Measurements from ENCODE around the gene FBRSL1.
"Not testable (repeated sequence)": the region's sequence is repeated elsewhere in the genome, so short reads cannot be mapped to it uniquely, and the experiment has no call there.

The FBRSL1 gene

DNA sequence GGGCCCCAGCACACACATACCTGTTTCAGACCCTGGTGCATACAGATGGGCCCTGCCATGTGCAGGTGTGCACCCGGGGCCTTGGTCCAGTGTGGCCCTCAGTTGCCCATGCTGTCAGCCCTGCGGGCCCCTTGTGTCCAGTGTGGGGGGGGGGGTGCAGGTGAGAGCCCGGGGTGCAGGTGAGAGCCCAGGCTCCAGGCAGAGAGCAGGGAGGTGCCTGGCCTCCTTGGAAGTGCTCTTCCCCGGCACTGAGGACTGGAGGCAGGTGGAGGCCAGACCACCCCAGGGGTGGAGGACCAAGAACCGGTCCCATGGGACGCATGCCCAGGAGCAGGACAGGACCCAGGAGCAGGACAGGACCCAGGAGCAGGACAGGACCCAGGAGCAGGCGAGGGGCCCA lies 40.9 kb downstream of the FBRSL1 start:
- no peaks in the 10 kb centered on the region for H3K27me3 ChIP-seq (replicated peaks in 2 of 5; ENCODE audit: control insufficient read depth in 4 of 5, insufficient read depth in 5 of 5, low read length in 4 of 5)
- CTCF ChIA-PET: interaction anchor here (9.6 kb wide), 1 partner anchor 114 kb away, joined by 127 read pairs; no protein-coding TSS in a partner anchor

DNA sequence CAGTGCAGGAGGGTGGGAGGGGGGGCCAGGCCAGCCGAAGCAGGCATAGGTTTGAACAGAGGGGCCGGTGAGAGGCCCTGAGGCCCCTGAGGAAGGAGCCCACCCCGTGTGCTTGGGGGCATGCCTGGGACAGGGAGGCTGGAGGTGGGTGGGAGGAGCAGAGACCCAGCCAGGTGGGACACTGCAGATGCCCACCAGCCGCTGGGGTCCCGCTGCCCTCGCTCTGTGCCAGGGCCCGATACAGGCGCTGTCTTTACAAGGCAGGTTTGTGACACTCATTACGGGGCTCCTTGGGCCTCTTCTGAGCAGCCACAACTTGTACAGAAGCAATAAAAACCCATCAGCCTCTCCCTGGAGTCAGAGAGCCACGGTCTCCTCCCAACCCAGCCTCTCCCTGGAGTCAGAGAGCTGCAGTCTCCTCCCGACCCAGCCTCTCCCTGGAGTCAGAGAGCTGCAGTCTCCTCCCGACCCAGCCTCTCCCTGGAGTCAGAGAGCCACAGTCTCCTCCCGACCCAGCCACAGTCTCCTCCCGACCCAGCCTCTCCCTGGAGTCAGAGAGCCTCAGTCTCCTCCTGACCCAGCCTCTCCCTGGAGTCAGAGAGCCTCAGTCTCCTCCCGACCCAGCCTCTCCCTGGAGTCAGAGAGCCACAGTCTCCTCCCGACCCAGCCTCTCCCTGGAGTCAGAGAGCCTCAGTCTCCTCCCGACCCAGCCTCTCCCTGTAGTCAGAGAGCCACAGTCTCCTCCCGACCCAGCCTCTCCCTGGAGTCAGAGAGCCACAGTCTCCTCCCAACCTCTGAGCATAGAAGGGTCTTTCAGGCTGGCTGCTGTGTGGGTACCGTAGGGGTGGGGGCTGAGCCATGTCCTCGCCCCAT lies 43.0 kb downstream of the FBRSL1 start:
- H3K27me3 ChIP-seq (replicated peaks in 2 of 5; ENCODE audit: control insufficient read depth in 4 of 5, insufficient read depth in 5 of 5, low read length in 4 of 5); CTCF ChIA-PET; H3K4me3 ChIP-seq (ENCODE audit: control insufficient read depth in 1 of 7, extremely low read depth in 1 of 7, insufficient read depth in 4 of 7, low read depth in 2 of 7, low read length in 6 of 7); H3K9me3 ChIP-seq (ENCODE audit: control extremely low read depth in 1 of 5, control insufficient read depth in 4 of 5, insufficient read depth in 2 of 5, low read depth in 1 of 5, low read length in 4 of 5); POLR2A ChIA-PET; H3K4me1 ChIP-seq (ENCODE audit: control extremely low read depth in 1 of 4, control insufficient read depth in 4 of 4, insufficient read depth in 4 of 4, low read length in 3 of 4); H3K27ac ChIP-seq (ENCODE audit: insufficient read depth in 1 of 2, low read depth in 1 of 2, low read length in 2 of 2, poor library complexity in 1 of 2, severe bottlenecking in 2 of 2); DNase-seq: not testable (repeated sequence)
- peaks cover 0 to 13% (median 2%) of the 10 kb centered on the region in 4 experiments for H3K36me3 ChIP-seq (ENCODE audit: control insufficient read depth in 4 of 4, insufficient read depth in 4 of 4, low read length in 3 of 4)
- 99% methylated on average over 12 of the region's 20 CpGs for WGBS (ENCODE audit: insufficient coverage)

More for the DNA sequence above, 40.9 kb downstream of the FBRSL1 start:
- no peak overlapping the region for H3K27ac ChIP-seq (ENCODE audit: insufficient read depth in 1 of 2, low read depth in 1 of 2, low read length in 2 of 2, poor library complexity in 1 of 2, severe bottlenecking in 2 of 2)
- no peak for DNase-seq
- H3K9me3 ChIP-seq (ENCODE audit: control extremely low read depth in 1 of 5, control insufficient read depth in 4 of 5, insufficient read depth in 2 of 5, low read depth in 1 of 5, low read length in 4 of 5): no peaks in the 10 kb centered on the region
- no peak overlapping the region for H3K4me3 ChIP-seq (ENCODE audit: control insufficient read depth in 1 of 7, extremely low read depth in 1 of 7, insufficient read depth in 4 of 7, low read depth in 2 of 7, low read length in 6 of 7)
- peaks cover 0 to 6% (median 2%) of the 10 kb centered on the region in 4 experiments for H3K36me3 ChIP-seq (ENCODE audit: control insufficient read depth in 4 of 4, insufficient read depth in 4 of 4, low read length in 3 of 4)
- H3K4me1 ChIP-seq (ENCODE audit: control extremely low read depth in 1 of 4, control insufficient read depth in 4 of 4, insufficient read depth in 4 of 4, low read length in 3 of 4): no peaks in the 10 kb centered on the region
- POLR2A ChIA-PET: no interaction called here
- WGBS (ENCODE audit: insufficient coverage): 100% methylated on average over 5 of the region's 7 CpGs

DNA sequence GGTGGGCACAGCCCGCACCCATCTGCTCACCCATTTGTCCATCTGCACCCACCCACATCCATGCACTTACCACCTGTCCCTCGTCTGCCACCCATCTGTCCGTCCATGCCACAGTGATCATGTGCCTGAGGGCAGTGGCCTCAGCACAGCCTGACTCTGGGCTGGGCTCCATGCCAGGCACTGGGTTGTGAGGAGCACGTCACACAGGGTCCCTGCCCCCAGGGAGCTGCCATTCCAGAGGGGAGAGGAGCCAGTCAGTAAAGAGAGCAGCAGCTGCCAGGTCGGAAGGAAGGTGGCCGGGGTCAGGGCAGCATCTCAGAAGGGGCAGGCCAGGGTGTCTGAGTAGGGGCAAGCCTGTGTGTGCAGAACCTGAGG lies 43.6 kb downstream of the FBRSL1 start:
- no peaks in the 10 kb centered on the region for H3K9me3 ChIP-seq (ENCODE audit: control extremely low read depth in 1 of 5, control insufficient read depth in 4 of 5, insufficient read depth in 2 of 5, low read depth in 1 of 5, low read length in 4 of 5)
- no peaks in the 10 kb centered on the region for H3K27me3 ChIP-seq (replicated peaks in 2 of 5; ENCODE audit: control insufficient read depth in 4 of 5, insufficient read depth in 5 of 5, low read length in 4 of 5)
- CTCF ChIA-PET: no interaction called here
- POLR2A ChIA-PET: no interaction called here
- no peak overlapping the region for H3K4me3 ChIP-seq (ENCODE audit: control insufficient read depth in 1 of 7, extremely low read depth in 1 of 7, insufficient read depth in 4 of 7, low read depth in 2 of 7, low read length in 6 of 7)
- H3K27ac ChIP-seq (ENCODE audit: insufficient read depth in 1 of 2, low read depth in 1 of 2, low read length in 2 of 2, poor library complexity in 1 of 2, severe bottlenecking in 2 of 2): no peak overlapping the region
- peaks cover 0 to 12% (median 2%) of the 10 kb centered on the region in 4 experiments for H3K36me3 ChIP-seq (ENCODE audit: control insufficient read depth in 4 of 4, insufficient read depth in 4 of 4, low read length in 3 of 4)
- no peaks in the 10 kb centered on the region for H3K4me1 ChIP-seq (ENCODE audit: control extremely low read depth in 1 of 4, control insufficient read depth in 4 of 4, insufficient read depth in 4 of 4, low read length in 3 of 4)
- 94% methylated on average over 4 of the region's 6 CpGs for WGBS (ENCODE audit: insufficient coverage)
- no peak for DNase-seq

DNA sequence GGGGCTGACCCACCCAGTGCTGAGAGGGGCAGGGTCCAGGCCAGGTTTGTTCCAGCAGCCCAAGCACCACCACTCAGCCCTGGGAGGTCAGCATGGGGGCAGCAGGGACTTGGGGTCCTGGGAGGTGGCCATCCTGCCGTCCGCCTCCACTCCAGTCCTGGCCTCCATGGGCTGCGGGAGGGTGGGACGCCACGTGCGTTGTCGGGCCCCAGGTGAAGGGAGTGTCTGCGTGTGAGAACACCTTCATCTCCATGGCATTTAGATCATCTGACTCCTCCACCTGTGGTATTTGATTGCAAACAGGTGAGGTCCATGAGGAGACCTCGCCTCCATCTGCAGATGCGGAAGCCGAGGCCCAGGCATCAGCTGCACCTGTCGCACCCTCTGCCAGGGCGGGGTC lies 44.1 kb downstream of the FBRSL1 start:
- no peak for DNase-seq
- ChIA-PET POLR2A (no interaction called here), CTCF (interaction anchor here (1.0 kb wide), 1 partner anchor 29 kb away, joined by 3 read pairs; no protein-coding TSS in a partner anchor)
- H3K27me3 ChIP-seq (replicated peaks in 2 of 5; ENCODE audit: control insufficient read depth in 4 of 5, insufficient read depth in 5 of 5, low read length in 4 of 5): no peaks in the 10 kb centered on the region
- no peak overlapping the region for H3K27ac ChIP-seq (ENCODE audit: insufficient read depth in 1 of 2, low read depth in 1 of 2, low read length in 2 of 2, poor library complexity in 1 of 2, severe bottlenecking in 2 of 2)
- H3K4me3 ChIP-seq (ENCODE audit: control insufficient read depth in 1 of 7, extremely low read depth in 1 of 7, insufficient read depth in 4 of 7, low read depth in 2 of 7, low read length in 6 of 7): no peak overlapping the region
- 100% methylated on average over 6 of the region's 13 CpGs for WGBS (ENCODE audit: insufficient coverage)
- no peaks in the 10 kb centered on the region for H3K9me3 ChIP-seq (ENCODE audit: control extremely low read depth in 1 of 5, control insufficient read depth in 4 of 5, insufficient read depth in 2 of 5, low read depth in 1 of 5, low read length in 4 of 5)
- H3K36me3 ChIP-seq (ENCODE audit: control insufficient read depth in 4 of 4, insufficient read depth in 4 of 4, low read length in 3 of 4): peaks cover 0 to 9% (median 2%) of the 10 kb centered on the region in 4 experiments
- no peaks in the 10 kb centered on the region for H3K4me1 ChIP-seq (ENCODE audit: control extremely low read depth in 1 of 4, control insufficient read depth in 4 of 4, insufficient read depth in 4 of 4, low read length in 3 of 4)

DNA sequence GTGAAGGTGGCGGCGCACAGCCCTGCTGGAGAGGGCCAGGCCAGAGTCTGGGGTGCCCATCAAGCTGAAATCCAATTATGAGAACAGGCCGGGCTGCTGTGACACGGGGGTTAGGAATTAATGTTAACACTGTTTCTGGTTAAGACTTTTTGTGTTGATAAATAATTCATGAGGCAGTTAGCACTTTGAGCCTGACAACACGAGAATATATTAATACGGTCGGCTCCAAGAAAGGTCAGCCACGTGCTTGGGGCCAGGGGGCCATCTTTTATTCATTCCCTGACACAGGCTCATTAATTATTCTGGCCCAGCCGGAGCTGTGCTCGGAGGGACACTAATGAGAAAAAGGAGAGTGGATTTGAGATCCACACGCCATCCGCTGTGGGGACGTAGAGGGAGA lies 45.1 kb downstream of the FBRSL1 start:
- Histone ChIP-seq H3K36me3 (ENCODE audit: control insufficient read depth in 4 of 4, insufficient read depth in 4 of 4, low read length in 3 of 4) (peaks cover 0 to 8% (median 2%) of the 10 kb centered on the region in 4 experiments), H3K4me3 (ENCODE audit: control insufficient read depth in 1 of 7, extremely low read depth in 1 of 7, insufficient read depth in 4 of 7, low read depth in 2 of 7, low read length in 6 of 7) (no peak overlapping the region), H3K9me3 (ENCODE audit: control extremely low read depth in 1 of 5, control insufficient read depth in 4 of 5, insufficient read depth in 2 of 5, low read depth in 1 of 5, low read length in 4 of 5) (no peaks in the 10 kb centered on the region), H3K4me1 (ENCODE audit: control extremely low read depth in 1 of 4, control insufficient read depth in 4 of 4, insufficient read depth in 4 of 4, low read length in 3 of 4) (no peaks in the 10 kb centered on the region), H3K27ac (ENCODE audit: insufficient read depth in 1 of 2, low read depth in 1 of 2, low read length in 2 of 2, poor library complexity in 1 of 2, severe bottlenecking in 2 of 2) (no peak overlapping the region), H3K27me3 (replicated peaks in 2 of 5; ENCODE audit: control insufficient read depth in 4 of 5, insufficient read depth in 5 of 5, low read length in 4 of 5) (no peaks in the 10 kb centered on the region)
- no peak for DNase-seq
- POLR2A ChIA-PET: no interaction called here
- WGBS (ENCODE audit: insufficient coverage): 97% methylated on average over 13 of the region's 13 CpGs
- CTCF ChIA-PET: interaction anchor here (1.0 kb wide), 1 partner anchor 30 kb away, joined by 3 read pairs; no protein-coding TSS in a partner anchor

DNA sequence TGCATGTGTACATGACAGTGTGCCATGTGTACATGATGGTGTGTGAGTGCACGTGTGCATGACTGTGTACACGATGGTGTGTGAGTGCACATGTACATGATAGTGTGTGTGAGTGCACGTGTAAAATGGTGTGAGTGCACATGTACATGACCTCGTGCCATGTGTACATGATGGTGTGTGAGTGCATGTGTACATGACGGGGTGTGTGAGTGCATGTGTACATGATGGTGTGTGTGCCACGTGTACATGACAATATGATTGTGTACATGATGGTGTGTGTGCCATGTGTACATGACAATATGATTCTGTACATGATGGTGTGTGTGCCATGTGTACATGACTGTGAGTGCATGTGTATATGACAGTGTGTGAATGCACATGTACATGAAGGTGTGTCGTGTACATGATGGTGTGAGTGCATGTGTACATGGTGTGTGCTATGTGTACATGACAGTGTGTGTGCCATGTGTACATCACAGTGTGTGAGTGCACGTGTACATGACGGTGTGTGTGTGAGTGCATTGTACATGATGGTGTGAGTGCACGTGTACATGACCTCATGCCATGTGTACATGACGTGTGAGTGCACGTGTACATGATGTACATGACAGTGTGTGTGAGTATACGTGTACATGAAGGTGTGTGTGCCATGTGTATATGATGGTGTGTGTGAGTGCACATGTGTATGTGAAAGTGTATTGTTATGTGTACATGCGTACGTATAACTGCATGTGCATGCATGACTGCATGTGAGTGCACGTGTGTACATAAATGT lies 46.3 kb downstream of the FBRSL1 start:
- 99% methylated on average over 16 of the region's 16 CpGs for WGBS (ENCODE audit: insufficient coverage)
- Histone ChIP-seq H3K9me3 (ENCODE audit: control extremely low read depth in 1 of 5, control insufficient read depth in 4 of 5, insufficient read depth in 2 of 5, low read depth in 1 of 5, low read length in 4 of 5) (no peaks in the 10 kb centered on the region), H3K36me3 (ENCODE audit: control insufficient read depth in 4 of 4, insufficient read depth in 4 of 4, low read length in 3 of 4) (peaks cover 0 to 8% (median 1%) of the 10 kb centered on the region in 4 experiments), H3K4me3 (ENCODE audit: control insufficient read depth in 1 of 7, extremely low read depth in 1 of 7, insufficient read depth in 4 of 7, low read depth in 2 of 7, low read length in 6 of 7) (no peak overlapping the region), H3K27me3 (replicated peaks in 2 of 5; ENCODE audit: control insufficient read depth in 4 of 5, insufficient read depth in 5 of 5, low read length in 4 of 5) (no peaks in the 10 kb centered on the region), H3K4me1 (ENCODE audit: control extremely low read depth in 1 of 4, control insufficient read depth in 4 of 4, insufficient read depth in 4 of 4, low read length in 3 of 4) (no peaks in the 10 kb centered on the region), H3K27ac (ENCODE audit: insufficient read depth in 1 of 2, low read depth in 1 of 2, low read length in 2 of 2, poor library complexity in 1 of 2, severe bottlenecking in 2 of 2) (no peak overlapping the region)
- ChIA-PET POLR2A (no interaction called here), CTCF (no interaction called here)
- no peak for DNase-seq

DNA sequence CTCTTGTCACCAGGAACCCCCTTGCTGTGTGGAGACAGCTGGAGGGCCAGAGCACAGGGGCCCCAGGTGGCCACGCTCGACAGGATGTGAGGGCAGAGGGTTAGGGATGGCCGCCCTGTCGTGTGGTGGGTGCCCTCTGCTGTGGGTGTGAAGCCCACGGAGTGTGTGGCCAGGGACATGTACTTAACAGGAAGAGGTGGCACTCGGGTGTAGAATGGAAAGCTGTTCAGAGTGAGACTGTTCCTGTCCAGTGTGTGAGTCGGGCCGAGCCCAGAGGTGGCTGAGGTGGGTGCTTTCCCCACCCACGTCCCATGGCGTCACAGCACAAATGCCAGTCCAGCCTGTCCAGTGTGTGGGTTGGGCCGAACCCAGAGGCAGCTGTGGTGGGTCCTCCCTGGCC lies 47.1 kb downstream of the FBRSL1 start:
- no peak overlapping the region for H3K27ac ChIP-seq (ENCODE audit: insufficient read depth in 1 of 2, low read depth in 1 of 2, low read length in 2 of 2, poor library complexity in 1 of 2, severe bottlenecking in 2 of 2)
- WGBS (ENCODE audit: insufficient coverage): 91% methylated on average over 11 of the region's 11 CpGs
- H3K27me3 ChIP-seq (replicated peaks in 2 of 5; ENCODE audit: control insufficient read depth in 4 of 5, insufficient read depth in 5 of 5, low read length in 4 of 5): no peaks in the 10 kb centered on the region
- no peaks in the 10 kb centered on the region for H3K9me3 ChIP-seq (ENCODE audit: control extremely low read depth in 1 of 5, control insufficient read depth in 4 of 5, insufficient read depth in 2 of 5, low read depth in 1 of 5, low read length in 4 of 5)
- no peaks in the 10 kb centered on the region for H3K4me1 ChIP-seq (ENCODE audit: control extremely low read depth in 1 of 4, control insufficient read depth in 4 of 4, insufficient read depth in 4 of 4, low read length in 3 of 4)
- CTCF ChIA-PET: interaction anchor here (1.0 to 1.2 kb wide), 2 partner anchors 14 to 17 kb away, joined by 3 to 7 read pairs; no protein-coding TSS in a partner anchor
- no peak overlapping the region for H3K4me3 ChIP-seq (ENCODE audit: control insufficient read depth in 1 of 7, extremely low read depth in 1 of 7, insufficient read depth in 4 of 7, low read depth in 2 of 7, low read length in 6 of 7)
- POLR2A ChIA-PET: interaction anchor here (1.1 kb wide), 1 partner anchor 22 kb away, joined by 3 read pairs; no protein-coding TSS in a partner anchor
- DNase-seq: no peak
- H3K36me3 ChIP-seq (ENCODE audit: control insufficient read depth in 4 of 4, insufficient read depth in 4 of 4, low read length in 3 of 4): peaks cover 0 to 8% (median under 1%) of the 10 kb centered on the region in 4 experiments
